Measurements from ENCODE around the gene WDHD1.

WDHD1 gene

DNA sequence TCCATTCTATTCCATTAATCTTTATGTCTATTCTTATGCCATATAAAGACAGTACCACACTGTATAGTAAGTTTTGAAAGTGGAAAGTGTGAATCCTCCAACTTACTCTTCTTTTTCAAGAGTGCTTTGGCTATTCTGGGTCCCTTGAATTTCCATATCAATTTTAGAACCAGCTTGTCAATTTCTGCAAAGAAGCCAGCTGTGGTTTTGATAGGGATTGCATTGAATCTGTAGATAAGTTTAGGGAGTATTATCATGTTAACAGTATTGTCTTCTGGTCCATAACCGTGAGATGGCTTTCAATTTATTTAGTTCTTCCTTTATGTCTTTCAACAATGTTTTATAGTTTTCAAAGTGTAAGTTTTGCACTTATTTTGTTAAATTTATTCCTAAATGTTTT, 90.1 kb downstream of the WDHD1 start:
- TF ChIP-seq FOXP2 (optimal IDR thresholded peaks at IDR 0.05; ENCODE audit: borderline replicate concordance, extremely low read depth, extremely low read length, insufficient read depth) (no peak), SIN3A (IDR thresholded peaks at IDR 0.05; ENCODE audit: borderline replicate concordance, insufficient read depth, low read length) (no peak), TAF1 (IDR thresholded peaks at IDR 0.05; ENCODE audit: borderline replicate concordance, insufficient read depth, low read length) (no peak), POLR2AphosphoS5 (IDR thresholded peaks at IDR 0.05; ENCODE audit: low read depth, low read length) (no peak)
- TF ChIP-seq, protein P1, sequence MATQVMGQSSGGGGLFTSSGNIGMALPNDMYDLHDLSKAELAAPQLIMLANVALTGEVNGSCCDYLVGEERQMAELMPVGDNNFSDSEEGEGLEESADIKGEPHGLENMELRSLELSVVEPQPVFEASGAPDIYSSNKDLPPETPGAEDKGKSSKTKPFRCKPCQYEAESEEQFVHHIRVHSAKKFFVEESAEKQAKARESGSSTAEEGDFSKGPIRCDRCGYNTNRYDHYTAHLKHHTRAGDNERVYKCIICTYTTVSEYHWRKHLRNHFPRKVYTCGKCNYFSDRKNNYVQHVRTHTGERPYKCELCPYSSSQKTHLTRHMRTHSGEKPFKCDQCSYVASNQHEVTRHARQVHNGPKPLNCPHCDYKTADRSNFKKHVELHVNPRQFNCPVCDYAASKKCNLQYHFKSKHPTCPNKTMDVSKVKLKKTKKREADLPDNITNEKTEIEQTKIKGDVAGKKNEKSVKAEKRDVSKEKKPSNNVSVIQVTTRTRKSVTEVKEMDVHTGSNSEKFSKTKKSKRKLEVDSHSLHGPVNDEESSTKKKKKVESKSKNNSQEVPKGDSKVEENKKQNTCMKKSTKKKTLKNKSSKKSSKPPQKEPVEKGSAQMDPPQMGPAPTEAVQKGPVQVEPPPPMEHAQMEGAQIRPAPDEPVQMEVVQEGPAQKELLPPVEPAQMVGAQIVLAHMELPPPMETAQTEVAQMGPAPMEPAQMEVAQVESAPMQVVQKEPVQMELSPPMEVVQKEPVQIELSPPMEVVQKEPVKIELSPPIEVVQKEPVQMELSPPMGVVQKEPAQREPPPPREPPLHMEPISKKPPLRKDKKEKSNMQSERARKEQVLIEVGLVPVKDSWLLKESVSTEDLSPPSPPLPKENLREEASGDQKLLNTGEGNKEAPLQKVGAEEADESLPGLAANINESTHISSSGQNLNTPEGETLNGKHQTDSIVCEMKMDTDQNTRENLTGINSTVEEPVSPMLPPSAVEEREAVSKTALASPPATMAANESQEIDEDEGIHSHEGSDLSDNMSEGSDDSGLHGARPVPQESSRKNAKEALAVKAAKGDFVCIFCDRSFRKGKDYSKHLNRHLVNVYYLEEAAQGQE (IDR thresholded peaks at IDR 0.05; ENCODE audit: insufficient read depth in 1 of 2, low read depth in 2 of 2, low read length in 2 of 2): no peak

DNA sequence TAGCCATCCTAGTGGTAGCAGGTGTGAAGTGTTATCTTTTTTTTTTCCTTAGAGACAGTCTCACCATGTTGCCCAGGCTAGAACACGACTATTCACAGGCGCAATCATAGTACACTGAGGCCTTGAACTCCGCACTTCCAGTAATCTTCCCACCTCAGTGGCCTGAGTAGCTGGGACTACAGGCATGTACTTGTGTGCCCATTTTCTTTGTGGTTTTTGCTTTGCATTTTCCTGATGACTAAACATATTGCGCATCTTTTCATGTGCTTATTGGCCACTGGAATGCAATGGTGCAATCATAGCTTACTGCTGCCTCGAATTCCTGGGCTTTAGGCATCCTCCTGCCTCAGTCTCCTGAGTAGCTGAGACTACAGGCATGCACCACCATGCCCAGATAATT, 90.9 kb downstream of the WDHD1 start:
- no peak for TF ChIP-seq TAF1 (IDR thresholded peaks at IDR 0.05; ENCODE audit: borderline replicate concordance, insufficient read depth, low read length)
- TF ChIP-seq FOXP2 (optimal IDR thresholded peaks at IDR 0.05; ENCODE audit: borderline replicate concordance, extremely low read depth, extremely low read length, insufficient read depth): no peak
- no peak for TF ChIP-seq POLR2AphosphoS5 (IDR thresholded peaks at IDR 0.05; ENCODE audit: low read depth, low read length)
- TF ChIP-seq SIN3A (IDR thresholded peaks at IDR 0.05; ENCODE audit: borderline replicate concordance, insufficient read depth, low read length): no peak
- TF ChIP-seq, protein P1 (IDR thresholded peaks at IDR 0.05; ENCODE audit: insufficient read depth in 1 of 2, low read depth in 2 of 2, low read length in 2 of 2): no peak

DNA sequence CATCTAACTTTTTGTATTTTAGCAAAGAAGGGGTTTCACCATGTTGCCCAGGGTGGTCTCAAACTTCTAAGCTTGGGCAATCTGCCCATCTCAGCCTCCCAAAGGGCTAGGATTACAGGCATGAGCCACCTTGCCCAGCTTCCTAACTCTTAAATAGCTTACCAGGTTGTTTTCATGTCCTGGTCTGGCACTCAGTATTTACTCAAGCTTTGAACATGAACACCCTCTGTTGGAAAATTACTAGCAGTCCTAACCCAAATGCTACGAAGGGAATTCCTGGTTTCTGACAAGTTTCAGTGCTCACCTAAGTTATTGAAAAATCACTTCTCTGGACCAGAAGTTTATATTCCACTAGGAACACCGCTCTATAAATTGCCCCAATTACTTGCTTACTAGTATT, 91.8 kb downstream of the WDHD1 start:
- TF ChIP-seq, protein P1 (IDR thresholded peaks at IDR 0.05; ENCODE audit: insufficient read depth in 1 of 2, low read depth in 2 of 2, low read length in 2 of 2): no peak
- no peak for TF ChIP-seq TAF1 (IDR thresholded peaks at IDR 0.05; ENCODE audit: borderline replicate concordance, insufficient read depth, low read length)
- TF ChIP-seq POLR2AphosphoS5 (IDR thresholded peaks at IDR 0.05; ENCODE audit: low read depth, low read length): no peak
- TF ChIP-seq SIN3A (IDR thresholded peaks at IDR 0.05; ENCODE audit: borderline replicate concordance, insufficient read depth, low read length): no peak
- TF ChIP-seq FOXP2 (optimal IDR thresholded peaks at IDR 0.05; ENCODE audit: borderline replicate concordance, extremely low read depth, extremely low read length, insufficient read depth): no peak

DNA sequence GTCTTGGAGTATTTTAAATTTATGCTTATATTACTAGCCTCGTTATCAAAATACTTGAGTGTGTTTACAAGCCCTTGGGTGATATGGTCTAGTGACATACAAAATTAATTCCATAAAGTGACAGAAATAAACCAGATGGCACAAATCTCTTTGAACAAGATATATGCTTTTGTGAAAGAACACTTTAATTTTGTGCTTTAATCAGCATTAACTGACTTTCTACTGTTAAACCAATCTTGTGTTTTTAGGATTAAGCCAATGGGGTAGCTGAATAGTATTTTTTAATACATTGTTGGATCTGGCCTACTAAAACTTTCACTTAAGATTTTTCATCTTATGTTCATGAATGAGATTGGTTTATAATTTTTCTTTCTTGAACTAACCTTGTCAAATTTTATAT, 93.9 kb downstream of the WDHD1 start:
- no peak for TF ChIP-seq POLR2AphosphoS5 (IDR thresholded peaks at IDR 0.05; ENCODE audit: low read depth, low read length)
- TF ChIP-seq FOXP2 (optimal IDR thresholded peaks at IDR 0.05; ENCODE audit: borderline replicate concordance, extremely low read depth, extremely low read length, insufficient read depth): no peak
- no peak for TF ChIP-seq TAF1 (IDR thresholded peaks at IDR 0.05; ENCODE audit: borderline replicate concordance, insufficient read depth, low read length)

DNA sequence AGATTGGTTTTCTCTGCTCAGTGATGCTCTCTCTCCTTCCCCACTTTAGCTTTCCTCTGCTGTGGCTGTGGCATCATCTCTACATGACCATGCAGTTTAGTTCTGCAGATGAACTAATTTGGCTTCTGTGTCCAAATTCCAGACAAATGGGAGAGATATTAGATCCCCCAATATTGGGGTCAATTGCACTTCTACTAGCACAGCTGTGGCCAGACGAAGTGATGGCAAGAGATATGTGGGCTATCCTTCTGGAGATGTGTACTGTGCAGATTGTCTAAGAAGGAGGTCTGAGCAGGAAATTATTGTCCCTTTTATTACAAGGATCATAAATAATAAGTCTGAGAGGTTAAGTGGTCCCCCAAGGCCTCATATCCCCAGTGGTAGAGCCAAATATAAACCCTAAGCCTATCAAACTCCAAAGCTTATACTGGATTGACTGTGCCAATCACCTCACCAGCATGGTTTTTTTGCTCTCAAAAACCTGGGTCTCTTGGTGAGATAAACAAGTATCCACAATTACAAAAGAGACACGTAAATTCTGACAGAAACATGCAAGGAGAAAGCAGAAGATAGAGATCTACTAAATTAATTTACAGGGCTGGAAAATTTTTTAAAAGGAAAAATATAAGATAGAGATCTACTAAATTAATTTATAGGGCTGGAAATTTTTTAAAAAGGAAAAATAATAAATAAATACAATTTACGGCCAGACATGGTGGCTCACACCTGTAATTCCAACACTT, 95.1 kb downstream of the WDHD1 start:
- TF ChIP-seq, protein P1 (IDR thresholded peaks at IDR 0.05; ENCODE audit: insufficient read depth in 1 of 2, low read depth in 2 of 2, low read length in 2 of 2): no peak
- TF ChIP-seq POLR2AphosphoS5 (IDR thresholded peaks at IDR 0.05; ENCODE audit: low read depth, low read length) (no peak), FOXP2 (optimal IDR thresholded peaks at IDR 0.05; ENCODE audit: borderline replicate concordance, extremely low read depth, extremely low read length, insufficient read depth) (no peak), SIN3A (IDR thresholded peaks at IDR 0.05; ENCODE audit: borderline replicate concordance, insufficient read depth, low read length) (no peak), TAF1 (IDR thresholded peaks at IDR 0.05; ENCODE audit: borderline replicate concordance, insufficient read depth, low read length) (no peak)
